Ectodermal cell (in vitro differentiated cells): Measurements from ENCODE around the gene CCSER1.

ENCODE experiments used
- H3K27ac ChIP-seq: 2 replicates; pipeline ENCODE4 v1.7.0; 2013; ENCODE audit warnings: mild to moderate bottlenecking, low read depth, low read length; ENCODE audit not compliant: insufficient read depth, poor library complexity, severe bottlenecking
- H3K27me3 ChIP-seq: 2 replicates; pipeline ENCODE4 v1.7.0; 2013; ENCODE audit warnings: mild to moderate bottlenecking, low read length; ENCODE audit not compliant: insufficient read depth, control insufficient read depth, poor library complexity, severe bottlenecking
- H3K36me3 ChIP-seq: one replicate; pipeline ENCODE4 v1.7.0; 2013; ENCODE audit warnings: low read length; ENCODE audit not compliant: control insufficient read depth, insufficient read depth
- H3K4me1 ChIP-seq: one replicate; pipeline ENCODE4 v1.7.0; 2013; ENCODE audit warnings: low read length; ENCODE audit not compliant: control insufficient read depth, insufficient read depth
- H3K4me3 ChIP-seq: 2 replicates; pipeline ENCODE4 v1.7.0; 2013; ENCODE audit warnings: low read depth, low read length, control low read depth; ENCODE audit not compliant: insufficient read depth
- H3K9me3 ChIP-seq: 2 replicates; pipeline ENCODE4 v1.7.0; 2013; ENCODE audit warnings: mild to moderate bottlenecking, low read length, moderate library complexity; ENCODE audit not compliant: control insufficient read depth
- WGBS, 2 experiments: methylation state at CpG; one replicate each; pipeline ENCODE4 v1.1.7; 2013; ENCODE audit warnings: missing lambda C conversion rate in 2 of 2; 5-methylcytosine and 5-hydroxymethylcytosine counted together

Gene CCSER1

GRCh38 chr4:90186229-90186628 lies 59.0 kb downstream of the CCSER1 start:
- H3K36me3 ChIP-seq, result no peaks in the 10 kb centered on the region
- H3K27ac ChIP-seq, result no peak overlapping the region
- H3K27me3 ChIP-seq, result no peaks in the 10 kb centered on the region
- no peak overlapping the region for H3K4me3 ChIP-seq
- WGBS, 2 experiments, result no CpG with 5 or more reads among the region's 1 CpG
- no peaks in the 10 kb centered on the region for H3K9me3 ChIP-seq
- no peaks in the 10 kb centered on the region for H3K4me1 ChIP-seq

GRCh38 chr4:90187148-90187884 lies 60.1 kb downstream of the CCSER1 start:
- Histone ChIP-seq H3K4me3 (no peak overlapping the region), H3K9me3 (no peaks in the 10 kb centered on the region), H3K27ac (no peak overlapping the region), H3K27me3 (no peaks in the 10 kb centered on the region), H3K36me3 (no peaks in the 10 kb centered on the region), H3K4me1 (no peaks in the 10 kb centered on the region)
- 75 to 100% methylated on average over 3 to 4 of the region's 5 CpGs for WGBS, 2 experiments

- WGBS, 2 experiments, result 73 to 89% methylated on average over 1 to 3 of the region's 3 CpGs
Measured at GRCh38 chr4:90189178-90189577, 62.0 kb downstream of the CCSER1 start.

GRCh38 chr4:90189946-90190345 lies 62.8 kb downstream of the CCSER1 start:
- WGBS, 2 experiments, result 92 to 97% methylated on average over 4 of the region's 4 CpGs
- Histone ChIP-seq H3K4me1 (no peaks in the 10 kb centered on the region), H3K9me3 (no peaks in the 10 kb centered on the region), H3K4me3 (no peak overlapping the region), H3K36me3 (no peaks in the 10 kb centered on the region), H3K27ac (no peak overlapping the region), H3K27me3 (no peaks in the 10 kb centered on the region)

More at GRCh38 chr4:90189178-90189577, 62.0 kb downstream of the CCSER1 start:
- no peak overlapping the region for H3K27ac ChIP-seq
- H3K27me3 ChIP-seq, result no peaks in the 10 kb centered on the region
- no peaks in the 10 kb centered on the region for H3K9me3 ChIP-seq
- no peak overlapping the region for H3K4me3 ChIP-seq
- H3K36me3 ChIP-seq, result no peaks in the 10 kb centered on the region
- H3K4me1 ChIP-seq, result no peaks in the 10 kb centered on the region

GRCh38 chr4:90190525-90190924 lies 63.3 kb downstream of the CCSER1 start:
- Histone ChIP-seq H3K4me3 (no peak overlapping the region), H3K27me3 (no peaks in the 10 kb centered on the region), H3K4me1 (no peaks in the 10 kb centered on the region), H3K27ac (no peak overlapping the region), H3K36me3 (no peaks in the 10 kb centered on the region), H3K9me3 (no peaks in the 10 kb centered on the region)
- WGBS, 2 experiments, result no CpG with 5 or more reads among the region's 1 CpG

- H3K27ac ChIP-seq, result no peak overlapping the region
- no peaks in the 10 kb centered on the region for H3K36me3 ChIP-seq
- no peak overlapping the region for H3K4me3 ChIP-seq
- no peaks in the 10 kb centered on the region for H3K27me3 ChIP-seq
- no peaks in the 10 kb centered on the region for H3K4me1 ChIP-seq
- 92 to 95% methylated on average over 2 of the region's 2 CpGs for WGBS, 2 experiments
- H3K9me3 ChIP-seq, result no peaks in the 10 kb centered on the region
Measured at GRCh38 chr4:90198086-90198847, 71.1 kb downstream of the CCSER1 start.

- Histone ChIP-seq H3K9me3 (no peaks in the 10 kb centered on the region), H3K4me3 (no peak overlapping the region), H3K27me3 (no peaks in the 10 kb centered on the region), H3K36me3 (no peaks in the 10 kb centered on the region), H3K27ac (no peak overlapping the region), H3K4me1 (no peaks in the 10 kb centered on the region)
- WGBS, 2 experiments, result 88% methylated on average over 10 of the region's 10 CpGs
Measured at GRCh38 chr4:90207887-90208454, 80.8 kb downstream of the CCSER1 start.

GRCh38 chr4:90209922-90210321 lies 82.7 kb downstream of the CCSER1 start:
- Histone ChIP-seq H3K9me3 (no peaks in the 10 kb centered on the region), H3K4me3 (no peak overlapping the region), H3K27ac (no peak overlapping the region), H3K4me1 (no peaks in the 10 kb centered on the region), H3K36me3 (no peaks in the 10 kb centered on the region), H3K27me3 (no peaks in the 10 kb centered on the region)
- 60 to 74% methylated on average over 1 of the region's 1 CpG for WGBS, 2 experiments

- H3K4me1 ChIP-seq, result no peaks in the 10 kb centered on the region
- no peak overlapping the region for H3K27ac ChIP-seq
- no peaks in the 10 kb centered on the region for H3K36me3 ChIP-seq
- no peaks in the 10 kb centered on the region for H3K9me3 ChIP-seq
- 84 to 86% methylated on average over 1 of the region's 1 CpG for WGBS, 2 experiments
- no peak overlapping the region for H3K4me3 ChIP-seq
- H3K27me3 ChIP-seq, result no peaks in the 10 kb centered on the region
Measured at GRCh38 chr4:90211174-90211573, 84.0 kb downstream of the CCSER1 start.

- Histone ChIP-seq H3K9me3 (no peaks in the 10 kb centered on the region), H3K36me3 (no peaks in the 10 kb centered on the region), H3K27me3 (no peaks in the 10 kb centered on the region), H3K4me1 (no peaks in the 10 kb centered on the region), H3K4me3 (no peak overlapping the region), H3K27ac (no peak overlapping the region)
- WGBS, 2 experiments, result no CpG with 5 or more reads among the region's 1 CpG
Measured at GRCh38 chr4:90215286-90215685, 88.1 kb downstream of the CCSER1 start.
